ENCODE measurements around the gene NPDC1.

The NPDC1 gene

DNA sequence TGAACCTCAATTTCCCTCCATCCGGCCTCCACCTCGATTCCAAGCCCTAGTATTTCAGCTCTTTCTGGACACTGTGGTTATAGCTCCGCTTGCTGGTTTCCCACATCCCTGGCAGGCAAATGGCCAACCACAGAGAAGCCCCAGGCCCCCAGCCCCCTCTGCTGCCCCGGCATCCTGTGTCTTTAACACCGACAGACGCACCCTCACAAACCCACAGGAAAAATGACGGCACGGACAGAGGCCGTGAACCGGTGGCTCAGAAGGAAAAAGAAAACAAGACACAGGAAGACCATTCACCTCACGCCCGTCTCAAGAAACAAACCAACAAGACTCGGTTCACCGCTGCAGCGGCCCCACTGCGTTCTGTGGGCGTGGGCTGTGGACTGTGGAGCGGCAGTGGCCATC, 48.1 kb downstream of the NPDC1 start:
- no peak for TF ChIP-seq EZH2 (IDR thresholded peaks at IDR 0.05; ENCODE audit: borderline replicate concordance, low read length)
- TF ChIP-seq, protein P1, sequence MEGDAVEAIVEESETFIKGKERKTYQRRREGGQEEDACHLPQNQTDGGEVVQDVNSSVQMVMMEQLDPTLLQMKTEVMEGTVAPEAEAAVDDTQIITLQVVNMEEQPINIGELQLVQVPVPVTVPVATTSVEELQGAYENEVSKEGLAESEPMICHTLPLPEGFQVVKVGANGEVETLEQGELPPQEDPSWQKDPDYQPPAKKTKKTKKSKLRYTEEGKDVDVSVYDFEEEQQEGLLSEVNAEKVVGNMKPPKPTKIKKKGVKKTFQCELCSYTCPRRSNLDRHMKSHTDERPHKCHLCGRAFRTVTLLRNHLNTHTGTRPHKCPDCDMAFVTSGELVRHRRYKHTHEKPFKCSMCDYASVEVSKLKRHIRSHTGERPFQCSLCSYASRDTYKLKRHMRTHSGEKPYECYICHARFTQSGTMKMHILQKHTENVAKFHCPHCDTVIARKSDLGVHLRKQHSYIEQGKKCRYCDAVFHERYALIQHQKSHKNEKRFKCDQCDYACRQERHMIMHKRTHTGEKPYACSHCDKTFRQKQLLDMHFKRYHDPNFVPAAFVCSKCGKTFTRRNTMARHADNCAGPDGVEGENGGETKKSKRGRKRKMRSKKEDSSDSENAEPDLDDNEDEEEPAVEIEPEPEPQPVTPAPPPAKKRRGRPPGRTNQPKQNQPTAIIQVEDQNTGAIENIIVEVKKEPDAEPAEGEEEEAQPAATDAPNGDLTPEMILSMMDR (IDR thresholded peaks at IDR 0.05; ENCODE audit: low read length): no peak
- H3F3A ChIP-seq (ENCODE audit: insufficient read depth, low read length): no peaks in the 10 kb centered on the region
- H3K79me2 ChIP-seq (ENCODE audit: insufficient read depth, low read length): no peaks in the 10 kb centered on the region
- no peaks in the 10 kb centered on the region for H3K27me3 ChIP-seq (ENCODE audit: insufficient read depth, low read length)
- H3K4me3 ChIP-seq (ENCODE audit: low read depth, low read length, poor library complexity, severe bottlenecking): no peak overlapping the region
- no peak overlapping the region for H3K9ac ChIP-seq (ENCODE audit: low read length)
- H3K36me3 ChIP-seq (ENCODE audit: insufficient read depth, low read length): no peaks in the 10 kb centered on the region; the same call in 1 of the 2 replicates
- H4K20me1 ChIP-seq (ENCODE audit: insufficient read depth, low read length): no peaks in the 10 kb centered on the region
- no peaks in the 10 kb centered on the region for H3K9me2 ChIP-seq (ENCODE audit: low read depth, low read length)
- H3K27ac ChIP-seq (ENCODE audit: low read depth, low read length, poor library complexity, severe bottlenecking): no peak overlapping the region
- H2AFZ ChIP-seq (ENCODE audit: low read length): no peak overlapping the region
- peaks cover 24% of the 10 kb centered on the region for H3K4me1 ChIP-seq (ENCODE audit: insufficient read depth, low read length, severe bottlenecking)
- no peaks in the 10 kb centered on the region for H3K9me3 ChIP-seq (ENCODE audit: low read length)
- H3K4me2 ChIP-seq (ENCODE audit: low read length): no peak overlapping the region

DNA sequence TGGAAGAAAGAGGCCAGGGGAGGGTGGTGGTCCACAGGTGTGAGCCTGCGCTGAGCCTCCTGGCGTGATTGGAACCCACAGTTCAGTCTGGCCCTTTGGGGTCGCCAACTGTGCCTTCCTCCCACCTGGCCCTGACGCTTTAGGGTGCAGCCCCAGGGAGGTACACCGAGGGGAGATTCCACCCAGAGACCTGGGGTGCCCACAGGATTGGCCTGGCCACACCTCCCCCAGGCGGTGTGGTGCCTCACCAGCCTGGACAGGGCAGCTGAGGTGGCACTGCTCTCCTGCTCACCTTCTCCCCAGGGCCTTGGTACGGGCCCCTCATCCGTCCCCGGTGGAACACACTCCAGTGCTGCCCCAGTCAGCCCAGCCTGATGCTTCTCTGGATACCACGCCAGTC, 48.6 kb downstream of the NPDC1 start:
- Histone ChIP-seq H3K79me2 (ENCODE audit: insufficient read depth, low read length) (no peaks in the 10 kb centered on the region), H2AFZ (ENCODE audit: low read length) (no peak overlapping the region), H3K9me3 (ENCODE audit: low read length) (no peaks in the 10 kb centered on the region), H3K4me2 (ENCODE audit: low read length) (no peak overlapping the region), H3K4me1 (ENCODE audit: insufficient read depth, low read length, severe bottlenecking) (peaks cover 27% of the 10 kb centered on the region), H3K36me3 (ENCODE audit: insufficient read depth, low read length) (no peaks in the 10 kb centered on the region; the same call in 1 of the 2 replicates), H3K27ac (ENCODE audit: low read depth, low read length, poor library complexity, severe bottlenecking) (no peak overlapping the region), H3K9me2 (ENCODE audit: low read depth, low read length) (no peaks in the 10 kb centered on the region), H4K20me1 (ENCODE audit: insufficient read depth, low read length) (no peaks in the 10 kb centered on the region), H3F3A (ENCODE audit: insufficient read depth, low read length) (no peaks in the 10 kb centered on the region), H3K4me3 (ENCODE audit: low read depth, low read length, poor library complexity, severe bottlenecking) (no peak overlapping the region), H3K9ac (ENCODE audit: low read length) (no peak overlapping the region), H3K27me3 (ENCODE audit: insufficient read depth, low read length) (no peaks in the 10 kb centered on the region)
- TF ChIP-seq, protein P1 (IDR thresholded peaks at IDR 0.05; ENCODE audit: low read length): no peak
- no peak for TF ChIP-seq EZH2 (IDR thresholded peaks at IDR 0.05; ENCODE audit: borderline replicate concordance, low read length)

DNA sequence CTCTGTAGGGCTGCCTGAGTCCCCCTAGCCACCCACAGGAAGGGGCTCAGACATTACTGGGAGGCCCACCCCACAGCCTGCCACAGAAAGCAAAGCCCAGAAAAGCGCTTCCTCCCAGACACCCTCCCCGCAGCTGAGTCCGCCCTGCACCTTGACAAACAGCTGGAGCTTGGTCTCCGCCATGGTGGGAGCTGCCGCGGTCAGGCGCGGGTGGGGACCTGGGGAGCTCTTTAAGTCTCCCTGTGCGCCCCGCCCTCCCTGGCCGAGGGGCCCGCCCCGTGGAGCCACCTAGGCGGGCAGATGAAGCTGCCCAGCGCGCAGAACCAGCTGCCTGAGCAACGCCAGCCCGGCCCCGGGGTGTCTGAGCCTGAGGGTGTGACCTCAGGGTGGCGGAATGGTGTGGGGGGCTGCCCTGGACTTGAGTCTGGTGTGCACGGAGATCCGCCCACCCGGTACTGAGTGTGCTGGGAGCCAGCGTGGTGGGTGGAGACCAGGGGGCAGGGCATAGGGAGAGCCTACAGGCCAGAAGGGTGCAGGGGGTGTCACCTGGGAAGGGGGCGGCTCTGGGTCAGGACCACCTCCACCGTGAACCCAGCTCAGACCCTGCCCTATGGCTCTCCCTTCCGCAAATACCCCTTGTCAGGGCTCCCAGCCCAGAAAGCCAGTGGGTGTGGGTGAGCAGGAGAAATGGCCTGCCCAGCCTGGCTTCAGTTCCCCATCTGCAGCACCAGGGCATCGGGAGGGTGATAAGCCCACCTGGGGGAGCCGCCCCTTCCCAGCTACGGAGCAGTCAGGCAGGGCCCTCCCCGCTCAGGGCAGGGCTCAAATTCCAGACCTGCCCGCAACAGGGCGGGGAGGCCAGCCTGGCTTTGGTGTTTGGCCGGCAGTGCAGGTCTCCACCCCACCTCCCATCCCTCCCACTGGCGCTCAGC, 49.4 kb downstream of the NPDC1 start, which contains the start of gene CLIC3:
TSS of gene CLIC3 (minus strand) at position 208 of the 932 bp plus-strand sequence. CDS start at position 183, 25 bp downstream.
- no peaks in the 10 kb centered on the region for H4K20me1 ChIP-seq (ENCODE audit: insufficient read depth, low read length)
- no peaks in the 10 kb centered on the region for H3F3A ChIP-seq (ENCODE audit: insufficient read depth, low read length)
- 0 out of 2 replicates have a peak within 1 kb of the TSS, but pooled peaks have one; percentile 7 for H3K4me2 ChIP-seq (ENCODE audit: low read length)
- no peaks in the 10 kb centered on the region for H3K79me2 ChIP-seq (ENCODE audit: insufficient read depth, low read length)
- no peak within 1 kb of the TSS for H3K27ac ChIP-seq (ENCODE audit: low read depth, low read length, poor library complexity, severe bottlenecking)
- no peak within 1 kb of the TSS for H3K4me3 ChIP-seq (ENCODE audit: low read depth, low read length, poor library complexity, severe bottlenecking)
- no peaks in the 10 kb centered on the region for H3K9me2 ChIP-seq (ENCODE audit: low read depth, low read length)
- no peaks in the 10 kb centered on the region; the same call in 1 of the 2 replicates for H3K36me3 ChIP-seq (ENCODE audit: insufficient read depth, low read length)
- no peak within 1 kb of the TSS for H3K9ac ChIP-seq (ENCODE audit: low read length)
- no peak within 1 kb of the TSS for H2AFZ ChIP-seq (ENCODE audit: low read length)
- peaks cover 27% of the 10 kb centered on the region for H3K4me1 ChIP-seq (ENCODE audit: insufficient read depth, low read length, severe bottlenecking)
- no peaks in the 10 kb centered on the region for H3K27me3 ChIP-seq (ENCODE audit: insufficient read depth, low read length)
- TF ChIP-seq, protein P1 (IDR thresholded peaks at IDR 0.05; ENCODE audit: low read length): no peak
- no peak for TF ChIP-seq EZH2 (IDR thresholded peaks at IDR 0.05; ENCODE audit: borderline replicate concordance, low read length)
- H3K9me3 ChIP-seq (ENCODE audit: low read length): no peaks in the 10 kb centered on the region

All from OCI-LY1 (cell line).